OCI-LY7 (cell line): ENCODE measurements around the gene AK5.

Experiments used
- EZH2phosphoT487 ChIP-seq: fragments of 200-600 bp; sonication (generic); IDR thresholded peaks from 2 replicates; pipeline ENCODE4 v1.6.1; 2018; ENCODE audit warnings: low read depth, borderline replicate concordance, mild to moderate bottlenecking, mixed run types, antibody characterized with exemption, low read length, moderate library complexity, mixed read lengths
- TF ChIP-seq, protein P1 (sequence below): fragments of 200-600 bp; sonication (generic); conservative IDR thresholded peaks from 2 replicates; pipeline ENCODE4 v1.5.1; 2014; ENCODE audit warnings: mild to moderate bottlenecking, antibody characterized with exemption, low read length, moderate library complexity, mixed read lengths

DNA sequence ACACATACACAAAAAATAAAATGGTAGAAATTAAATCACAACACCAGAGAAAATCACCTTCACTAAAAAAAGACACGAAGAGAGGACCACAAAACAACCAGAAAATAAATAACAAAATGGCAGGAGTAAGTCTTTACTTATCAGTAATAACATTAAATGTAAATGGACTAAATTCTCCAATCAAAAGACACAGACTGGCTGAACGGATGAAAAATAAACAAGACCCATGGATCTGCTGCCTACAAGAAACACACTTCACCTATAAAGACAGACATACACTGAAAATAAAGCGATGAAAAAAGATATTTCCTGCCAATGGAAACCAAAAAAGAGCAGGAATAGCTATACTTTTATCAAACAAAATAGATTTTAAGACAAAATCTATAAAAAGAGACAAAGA is 327.1 kb downstream of the AK5 start:
- TF ChIP-seq, protein P1, sequence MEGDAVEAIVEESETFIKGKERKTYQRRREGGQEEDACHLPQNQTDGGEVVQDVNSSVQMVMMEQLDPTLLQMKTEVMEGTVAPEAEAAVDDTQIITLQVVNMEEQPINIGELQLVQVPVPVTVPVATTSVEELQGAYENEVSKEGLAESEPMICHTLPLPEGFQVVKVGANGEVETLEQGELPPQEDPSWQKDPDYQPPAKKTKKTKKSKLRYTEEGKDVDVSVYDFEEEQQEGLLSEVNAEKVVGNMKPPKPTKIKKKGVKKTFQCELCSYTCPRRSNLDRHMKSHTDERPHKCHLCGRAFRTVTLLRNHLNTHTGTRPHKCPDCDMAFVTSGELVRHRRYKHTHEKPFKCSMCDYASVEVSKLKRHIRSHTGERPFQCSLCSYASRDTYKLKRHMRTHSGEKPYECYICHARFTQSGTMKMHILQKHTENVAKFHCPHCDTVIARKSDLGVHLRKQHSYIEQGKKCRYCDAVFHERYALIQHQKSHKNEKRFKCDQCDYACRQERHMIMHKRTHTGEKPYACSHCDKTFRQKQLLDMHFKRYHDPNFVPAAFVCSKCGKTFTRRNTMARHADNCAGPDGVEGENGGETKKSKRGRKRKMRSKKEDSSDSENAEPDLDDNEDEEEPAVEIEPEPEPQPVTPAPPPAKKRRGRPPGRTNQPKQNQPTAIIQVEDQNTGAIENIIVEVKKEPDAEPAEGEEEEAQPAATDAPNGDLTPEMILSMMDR: no peak
- TF ChIP-seq EZH2phosphoT487: no peak
